GM12874 (cell line): ENCODE data around the gene XCR1.

ENCODE experiments used
- CTCF ChIP-seq: IDR thresholded peaks from 2 replicates; pipeline ENCODE4 v1.5.1; 2011; ENCODE audit warnings: low read depth, mild to moderate bottlenecking, control low read depth, low read length, moderate library complexity; ENCODE audit not compliant: insufficient read depth

XCR1 gene

DNA sequence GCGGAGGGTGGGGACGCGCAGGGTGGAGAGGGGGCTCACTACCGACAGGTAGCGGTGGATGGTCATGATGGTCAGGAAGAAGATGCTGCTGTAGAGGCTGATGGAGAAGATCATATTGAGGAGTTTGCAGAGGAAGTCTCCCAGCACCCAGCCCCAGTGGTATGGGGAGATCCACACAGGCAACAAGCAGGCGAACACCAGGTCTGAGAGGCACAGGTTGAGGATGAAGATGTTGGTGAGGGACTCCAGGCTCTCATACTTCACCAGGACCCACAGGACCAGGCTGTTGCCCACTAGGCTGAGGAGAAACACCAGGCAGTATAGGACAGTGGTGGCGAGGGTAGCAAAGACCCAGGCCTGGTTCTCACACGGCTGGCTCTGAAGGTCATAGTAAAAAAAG is 5.8 kb downstream of the XCR1 start:
- TF ChIP-seq CTCF, result no peak

- no peak for TF ChIP-seq CTCF
Measured at GRCh38 chr3:46020766-46021510, 6.3 kb downstream of the XCR1 start.

DNA sequence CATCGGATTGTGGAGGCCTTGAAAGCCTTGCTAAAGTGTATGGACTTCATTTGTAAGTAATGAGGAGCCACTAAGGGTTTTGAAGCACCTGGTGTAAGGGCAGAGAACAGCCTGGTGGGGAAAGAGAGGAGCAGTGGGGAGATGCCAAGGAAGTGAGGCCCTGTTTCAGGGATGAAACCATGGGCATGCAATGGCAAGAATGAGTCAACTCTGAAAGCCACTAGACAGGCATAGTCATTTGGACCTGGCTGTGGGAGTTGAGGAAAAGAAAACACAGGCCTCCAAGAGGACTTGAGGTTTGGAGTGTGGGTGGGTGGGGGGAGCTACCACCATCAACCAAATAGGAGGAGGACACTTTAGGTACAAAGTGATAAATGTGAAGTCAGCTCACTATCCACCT is 7.6 kb downstream of the XCR1 start:
- no peak for TF ChIP-seq CTCF

DNA sequence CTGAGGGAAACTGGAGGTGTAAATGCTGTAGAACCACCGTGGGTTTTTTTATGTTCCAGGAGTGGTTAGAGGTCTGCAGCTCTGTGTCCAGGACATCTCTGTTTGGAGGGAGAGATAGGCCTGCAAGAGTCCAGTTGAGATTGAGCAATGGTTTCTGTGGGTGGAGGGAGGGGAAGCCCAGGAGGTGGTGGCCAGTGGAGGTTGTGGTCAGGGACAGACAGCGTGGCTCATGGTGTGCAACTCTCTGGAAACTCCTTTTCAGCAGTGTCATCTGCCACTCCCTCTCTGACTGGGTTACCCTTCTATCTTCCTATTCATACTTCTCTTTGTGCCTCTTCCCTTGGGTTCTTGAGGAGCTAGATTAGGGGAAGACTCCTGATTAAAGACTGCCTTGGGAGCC is 9.6 kb downstream of the XCR1 start:
- no peak for TF ChIP-seq CTCF

DNA sequence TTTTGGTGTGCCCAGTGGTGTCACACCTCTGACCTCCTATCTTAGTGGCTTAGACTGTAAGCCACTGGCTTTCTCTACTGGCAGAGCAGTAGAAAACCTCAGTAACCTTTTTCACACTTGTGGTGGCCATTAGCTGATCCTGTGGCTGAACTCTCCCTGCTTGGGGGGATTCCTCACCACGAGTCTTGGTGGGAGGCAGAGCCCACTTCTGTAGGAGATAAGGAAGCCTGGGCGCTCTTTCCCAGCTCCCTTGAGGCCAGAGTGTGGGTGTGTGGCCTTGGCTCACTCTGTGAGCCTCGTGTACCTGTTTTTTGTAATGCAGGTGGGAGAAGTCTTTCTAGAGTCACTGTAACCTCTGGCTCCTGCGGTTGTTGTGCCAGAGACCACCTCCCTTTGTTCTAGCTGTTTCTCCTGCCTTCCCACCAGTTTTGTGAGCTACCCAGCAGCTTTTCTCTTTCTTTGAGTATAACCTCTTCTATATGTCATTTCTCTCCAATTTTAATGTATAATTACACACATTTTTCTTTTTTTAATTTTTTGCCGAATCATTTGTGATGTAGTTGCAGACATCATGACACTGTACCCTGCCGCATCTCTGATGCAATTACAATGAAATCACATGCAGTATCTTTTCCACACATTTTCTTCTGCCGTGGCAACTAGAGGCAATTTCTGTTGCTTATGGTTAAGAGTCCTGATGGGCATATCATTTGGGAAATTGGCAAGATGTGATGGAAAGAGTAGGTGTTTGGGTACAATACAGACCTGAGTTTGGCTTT is 13.8 kb downstream of the XCR1 start:
- no peak for TF ChIP-seq CTCF

GRCh38 chr3:46012246-46012645 is 15.0 kb downstream of the XCR1 start:
- TF ChIP-seq CTCF, result no peak

DNA sequence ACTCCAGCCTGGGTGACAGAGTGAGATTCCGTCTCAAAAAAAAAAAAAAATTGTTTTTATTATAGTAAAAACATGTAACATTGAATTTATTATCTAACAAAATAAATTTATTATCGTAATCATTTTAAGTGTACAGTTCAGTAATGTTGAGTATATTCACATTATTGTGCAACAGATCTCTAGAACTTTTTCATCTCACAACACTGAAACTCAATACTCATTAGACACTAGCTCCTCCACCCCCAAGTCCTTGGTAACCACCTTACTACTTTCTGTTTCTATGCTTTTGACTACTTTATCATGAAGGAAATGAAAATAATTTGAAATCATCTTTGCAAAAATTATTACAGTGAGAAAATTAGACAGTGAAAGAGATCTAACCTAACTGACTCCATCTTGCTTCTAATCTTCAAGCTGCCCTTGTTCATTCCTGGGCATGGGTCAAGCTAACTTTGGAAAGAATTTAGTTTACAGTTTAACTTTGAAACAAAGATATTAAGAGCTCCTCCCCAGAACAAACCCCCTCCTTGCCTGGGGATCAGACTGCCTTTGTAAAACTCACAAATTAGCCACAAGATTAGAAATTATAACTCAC is 16.7 kb downstream of the XCR1 start:
- TF ChIP-seq CTCF, result no peak
